Heart left ventricle (tissue), 13 donors: ENCODE data around the gene EHMT2.

Experiments
- POLR2A ChIP-seq, 2 donors: fragments of 450-650 bp; IDR thresholded peaks; one replicate each; pipeline ENCODE4 v1.6.1; 2017; ENCODE audit warnings: antibody characterized with exemption in 2 of 2, mild to moderate bottlenecking in 2 of 2, moderate library complexity in 2 of 2
- TF ChIP-seq, protein P1 (sequence below), 12 donors: fragments of 200-600 bp; sonication (generic) in 4 of 12; IDR thresholded peaks; one replicate each; pipeline versions ENCODE4 v1.5.0 to v1.8.0; 2018 to 2022; ENCODE audit warnings: antibody characterized with exemption in 12 of 12, mild to moderate bottlenecking in 5 of 12
- donor health status: ischemic (EF 13 %, LVEDD 7.1; RV severe dilation, severe dysfunction).
- donor health status: DM: no; HTN: yes; CAD: no.
- donor health status: DM: no; HTN: no; CAD: no.
- donor health status: ischemic (EF 25% LVEDD 6.9; RV normal size, moderate dysfunction).
- donor health status: ischemic (EF 25% LVEDD 5.7; RV mildly dilated, moderate dysfunction).
- donor health status: ischemic (EF 35%, LVEDD 5.7; RV mildly dilated, moderate dysfunction).
- donor health status: nonischemic (EF 11% LVEDD 7.7; RV severe dilation, severe dysfunction).
- donor health status: DM: yes; HTN: yes; CAD: no.
- donor health status: PGD.
- donor health status: ischemic (EF 29% LVEDD 5.4; RV normal size, mild dysfunction).
- donor health status: nonischemic (EF 23%, LVEDD 6.1; RV moderate dilation, normal function).

DNA sequence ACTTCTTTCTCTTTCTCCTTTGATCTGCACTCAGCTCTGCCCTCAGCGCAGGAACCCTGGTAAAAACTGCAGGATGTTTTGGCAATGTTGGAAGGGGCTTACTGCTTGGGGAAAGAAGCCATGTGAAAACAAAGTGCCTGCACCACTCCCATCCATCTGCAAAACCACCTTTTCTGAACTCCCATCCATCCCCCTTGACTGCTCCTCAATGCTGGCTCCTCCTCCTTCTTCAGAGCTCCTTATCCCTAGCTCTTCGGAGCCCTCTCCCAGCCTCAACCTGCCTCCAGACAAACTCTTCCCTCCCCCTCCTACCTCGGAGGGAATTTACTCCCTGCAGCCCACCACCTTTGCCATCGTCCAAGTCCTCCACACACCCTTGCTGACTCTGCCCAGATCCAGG lies 8.6 kb upstream of the EHMT2 start:
- TF ChIP-seq, protein P1, sequence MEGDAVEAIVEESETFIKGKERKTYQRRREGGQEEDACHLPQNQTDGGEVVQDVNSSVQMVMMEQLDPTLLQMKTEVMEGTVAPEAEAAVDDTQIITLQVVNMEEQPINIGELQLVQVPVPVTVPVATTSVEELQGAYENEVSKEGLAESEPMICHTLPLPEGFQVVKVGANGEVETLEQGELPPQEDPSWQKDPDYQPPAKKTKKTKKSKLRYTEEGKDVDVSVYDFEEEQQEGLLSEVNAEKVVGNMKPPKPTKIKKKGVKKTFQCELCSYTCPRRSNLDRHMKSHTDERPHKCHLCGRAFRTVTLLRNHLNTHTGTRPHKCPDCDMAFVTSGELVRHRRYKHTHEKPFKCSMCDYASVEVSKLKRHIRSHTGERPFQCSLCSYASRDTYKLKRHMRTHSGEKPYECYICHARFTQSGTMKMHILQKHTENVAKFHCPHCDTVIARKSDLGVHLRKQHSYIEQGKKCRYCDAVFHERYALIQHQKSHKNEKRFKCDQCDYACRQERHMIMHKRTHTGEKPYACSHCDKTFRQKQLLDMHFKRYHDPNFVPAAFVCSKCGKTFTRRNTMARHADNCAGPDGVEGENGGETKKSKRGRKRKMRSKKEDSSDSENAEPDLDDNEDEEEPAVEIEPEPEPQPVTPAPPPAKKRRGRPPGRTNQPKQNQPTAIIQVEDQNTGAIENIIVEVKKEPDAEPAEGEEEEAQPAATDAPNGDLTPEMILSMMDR (IDR thresholded peaks at IDR 0.05): no peak
- TF ChIP-seq POLR2A (IDR thresholded peaks at IDR 0.05): no peak
